Endodermal cell (in vitro differentiated cells): ENCODE data around the gene RGS14. TPM values are rescaled to one million over a fixed set of nuclear protein-coding genes. Genes with fewer than 3 reads are reported as not detected.

ENCODE experiments used
- DNase-seq: peaks from one replicate; pipeline ENCODE4 v3.0.0-alpha.2; 2017
- H3K27ac ChIP-seq: 2 replicates; pipeline ENCODE4 v1.5.1; 2013; ENCODE audit warnings: mild to moderate bottlenecking, low read depth, low read length, moderate library complexity
- H3K27me3 ChIP-seq: 2 replicates; pipeline ENCODE4 v1.6.1; 2013; ENCODE audit warnings: mild to moderate bottlenecking, low read length, moderate library complexity; ENCODE audit not compliant: insufficient read depth, control insufficient read depth, poor library complexity, severe bottlenecking
- H3K36me3 ChIP-seq: 2 replicates; pipeline ENCODE4 v1.7.0; 2013; ENCODE audit warnings: mild to moderate bottlenecking, low read length, moderate library complexity; ENCODE audit not compliant: control insufficient read depth, insufficient read depth
- H3K4me1 ChIP-seq: one replicate; pipeline ENCODE4 v1.7.0; 2013; ENCODE audit warnings: low read length; ENCODE audit not compliant: control insufficient read depth, insufficient read depth
- H3K4me3 ChIP-seq: 2 replicates; pipeline ENCODE4 v1.5.1; 2013; ENCODE audit warnings: mild to moderate bottlenecking, low read length, moderate library complexity
- H3K9ac ChIP-seq: 2 replicates; pipeline ENCODE4 v1.6.1; 2013; ENCODE audit warnings: mild to moderate bottlenecking, low read length, moderate library complexity; ENCODE audit not compliant: poor library complexity, severe bottlenecking; ENCODE audit errors: extremely low read depth
- H3K9me3 ChIP-seq: 2 replicates; pipeline ENCODE4 v1.6.1; 2013; ENCODE audit warnings: mild to moderate bottlenecking, low read length, moderate library complexity; ENCODE audit not compliant: control insufficient read depth
- H3K27ac Mint-ChIP-seq: 2 replicates; pipeline ENCODE4 v1.8.0; 2020; ENCODE audit warnings: mixed read lengths
- H3K27me3 Mint-ChIP-seq: 2 replicates; pipeline ENCODE4 v1.8.0; 2021; ENCODE audit warnings: mild to moderate bottlenecking, mixed read lengths; ENCODE audit not compliant: insufficient read depth
- H3K36me3 Mint-ChIP-seq: 2 replicates; pipeline ENCODE4 v1.8.0; 2020; ENCODE audit warnings: low read depth, mixed read lengths
- H3K4me1 Mint-ChIP-seq: 2 replicates; pipeline ENCODE4 v1.8.0; 2020; ENCODE audit warnings: mixed read lengths
- H3K4me3 Mint-ChIP-seq: 2 replicates; pipeline ENCODE4 v1.8.0; 2020; ENCODE audit warnings: mild to moderate bottlenecking, moderate library complexity, mixed read lengths
- H3K9me3 Mint-ChIP-seq: 2 replicates; pipeline ENCODE4 v1.8.0; 2020; ENCODE audit warnings: mild to moderate bottlenecking, mixed read lengths
- CTCF ChIP-seq: fragments of 200-600 bp; sonication (generic); conservative IDR thresholded peaks from 2 replicates; pipeline ENCODE4 v1.5.0; 2021; ENCODE audit warnings: antibody characterized with exemption, mild to moderate bottlenecking
- WGBS, 2 experiments: methylation state at CpG; one replicate each; pipeline versions ENCODE4 v1.1.5 to v1.1.7; 2013; ENCODE audit warnings: missing lambda C conversion rate in 2 of 2, mixed read lengths in 1 of 2; ENCODE audit not compliant: insufficient coverage in 1 of 2, insufficient read length in 1 of 2; 5-methylcytosine and 5-hydroxymethylcytosine counted together
- total RNA-seq, 2 donors: library from RNA; stranded (reverse); fragmentation: NEBNext Ultra II Directional in 1 of 2; extraction: Animal tissue kit (Norgen Biotek cat#: 25700) in 1 of 2; gene quantifications; 2 replicates in 1 of 2; 3 replicates in 1 of 2; pipeline ENCODE4 v1.2.1, GENCODE V29; 2021

The RGS14 gene
- total RNA-seq, 2 donors from 2014 or later = 14.2 to 21.9 TPM

- no peaks in the 10 kb centered on the region for H3K36me3 Mint-ChIP-seq
- H3K27me3 Mint-ChIP-seq = peaks cover 14% of the 10 kb centered on the region
- H3K9me3 Mint-ChIP-seq = no peaks in the 10 kb centered on the region
- DNase-seq = peak; percentile 85
- Histone ChIP-seq H3K27ac (no peak overlapping the region), H3K36me3 (no peaks in the 10 kb centered on the region), H3K4me3 (no peak overlapping the region), H3K4me1 (no peaks in the 10 kb centered on the region), H3K9ac (no peak overlapping the region), H3K27me3 (no peaks in the 10 kb centered on the region), H3K9me3 (no peaks in the 10 kb centered on the region)
- H3K27ac Mint-ChIP-seq = no peak overlapping the region
- peak; percentile 61 for TF ChIP-seq CTCF
- WGBS, 2 experiments = 75 to 80% methylated on average over 8 to 11 of the region's 11 CpGs
- no peak overlapping the region for H3K4me3 Mint-ChIP-seq
- H3K4me1 Mint-ChIP-seq = peaks cover 5% of the 10 kb centered on the region
Observed at GRCh38 chr5:177382423-177383029, 24.8 kb downstream of the RGS14 start.

DNA sequence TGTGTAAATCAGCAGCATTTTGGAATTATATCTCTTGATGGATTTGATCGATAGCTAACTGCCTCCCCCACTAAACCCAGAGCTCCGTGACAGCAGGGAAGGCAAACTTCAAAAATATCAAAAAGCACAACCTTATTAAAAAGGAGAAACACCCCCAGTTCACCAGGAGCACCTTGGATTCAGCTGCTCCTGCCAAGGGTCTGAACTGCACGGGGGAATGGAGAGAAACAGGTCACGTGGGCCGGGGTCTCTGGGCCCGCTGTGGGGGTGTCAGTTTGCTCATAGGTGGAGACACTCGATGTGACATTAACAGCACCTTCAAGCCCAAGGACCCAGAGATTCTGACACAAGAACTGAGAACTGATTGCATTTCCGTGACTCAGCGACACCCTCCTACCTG, 25.5 kb downstream of the RGS14 start:
- Mint-ChIP-seq H3K27ac (no peak overlapping the region), H3K36me3 (no peaks in the 10 kb centered on the region), H3K4me3 (no peak overlapping the region), H3K27me3 (peaks cover 18% of the 10 kb centered on the region), H3K9me3 (no peaks in the 10 kb centered on the region), H3K4me1 (peaks cover 5% of the 10 kb centered on the region)
- H3K9me3 ChIP-seq = no peaks in the 10 kb centered on the region
- no peak overlapping the region for H3K4me3 ChIP-seq
- 91 to 93% methylated on average over 7 to 9 of the region's 9 CpGs for WGBS, 2 experiments
- H3K4me1 ChIP-seq = no peaks in the 10 kb centered on the region
- no peak overlapping the region for H3K9ac ChIP-seq
- H3K27ac ChIP-seq = no peak overlapping the region
- DNase-seq = no peak
- H3K27me3 ChIP-seq = no peaks in the 10 kb centered on the region
- no peaks in the 10 kb centered on the region for H3K36me3 ChIP-seq
- no peak for TF ChIP-seq CTCF

- peaks cover 28% of the 10 kb centered on the region for H3K27me3 Mint-ChIP-seq
- peaks cover 5% of the 10 kb centered on the region for H3K4me1 Mint-ChIP-seq
- H3K27ac Mint-ChIP-seq = no peak within 1 kb of the TSS
- no peaks in the 10 kb centered on the region for H3K4me1 ChIP-seq
- H3K4me3 ChIP-seq = no peak within 1 kb of the TSS
- H3K36me3 Mint-ChIP-seq = no peaks in the 10 kb centered on the region
- no peak within 1 kb of the TSS for H3K27ac ChIP-seq
- DNase-seq = no peak
- H3K9me3 Mint-ChIP-seq = no peaks in the 10 kb centered on the region
- H3K9me3 ChIP-seq = no peaks in the 10 kb centered on the region
- no peak within 1 kb of the TSS for H3K4me3 Mint-ChIP-seq
- no peak within 1 kb of the TSS for H3K9ac ChIP-seq
- no peak for TF ChIP-seq CTCF
- 88 to 90% methylated on average over 3 to 4 of the region's 4 CpGs for WGBS, 2 experiments
- H3K27me3 ChIP-seq = peaks cover 6% of the 10 kb centered on the region
- H3K36me3 ChIP-seq = no peaks in the 10 kb centered on the region
Observed at GRCh38 chr5:177384134-177384533, 26.4 kb downstream of the RGS14 start, which contains the start of gene SLC34A1. TSS of gene SLC34A1 (plus strand) at chr5:177384434. CDS start at chr5:177385742, 1,308 bp downstream.
